AG04450 (cell line): ENCODE results near the gene OR11H7. TPM values are rescaled to one million over a fixed set of nuclear protein-coding genes. Genes with fewer than 3 reads are reported as not detected.
"Not testable (repeated sequence)": the region's sequence is repeated elsewhere in the genome, so short reads cannot be mapped to it uniquely, and the experiment has no call there.

Experiments used
- CTCF ChIA-PET: fragments of 300-600, 350-600 bp; formaldehyde crosslinking; extraction: SDS; loops from one replicate; lab custom pipeline; 2022; ENCODE audit warnings: antibody characterized with exemption, inconsistent platforms; lab: Charles Lee
- POLR2A ChIA-PET: fragments of 350-600 bp; formaldehyde crosslinking; extraction: SDS; loops from one replicate; lab custom pipeline; 2021; ENCODE audit warnings: antibody characterized with exemption, inconsistent platforms; lab: Yijun Ruan, JAX
- DNase-seq: peaks from one replicate; pipeline ENCODE4 v3.0.0-alpha.2; 2011; ENCODE audit warnings: low read depth, low spot score
- H3K27ac ChIP-seq: one replicate; pipeline ENCODE4 v1.5.1; 2012; ENCODE audit warnings: low read depth, low read length, control low read depth
- H3K27me3 ChIP-seq: one replicate; pipeline ENCODE4 v1.6.0; 2012; ENCODE audit warnings: low read length; ENCODE audit not compliant: control insufficient read depth, insufficient read depth
- H3K4me3 ChIP-seq: 2 replicates; pipeline ENCODE4 v1.5.1; 2011; ENCODE audit warnings: mild to moderate bottlenecking, low read depth, low read length, control low read depth
- H3K9me3 ChIP-seq: 2 replicates; pipeline ENCODE4 v1.5.1; 2012; ENCODE audit warnings: low read length; ENCODE audit not compliant: control insufficient read depth, insufficient read depth
- CTCF ChIP-seq: IDR thresholded peaks from 2 replicates; pipeline ENCODE4 v1.5.1; 2011; ENCODE audit warnings: low read depth, low read length, control low read depth, inconsistent platforms
- polyA plus RNA-seq: library from polyadenylated mRNA; depleted of rRNA; stranded (reverse); fragments of >200 nt; gene quantifications from 2 replicates; pipeline ENCODE4 v1.2.3, GENCODE V29; 2011

The OR11H7 gene
- polyA plus RNA-seq, 1 experiment, result not detected

DNA sequence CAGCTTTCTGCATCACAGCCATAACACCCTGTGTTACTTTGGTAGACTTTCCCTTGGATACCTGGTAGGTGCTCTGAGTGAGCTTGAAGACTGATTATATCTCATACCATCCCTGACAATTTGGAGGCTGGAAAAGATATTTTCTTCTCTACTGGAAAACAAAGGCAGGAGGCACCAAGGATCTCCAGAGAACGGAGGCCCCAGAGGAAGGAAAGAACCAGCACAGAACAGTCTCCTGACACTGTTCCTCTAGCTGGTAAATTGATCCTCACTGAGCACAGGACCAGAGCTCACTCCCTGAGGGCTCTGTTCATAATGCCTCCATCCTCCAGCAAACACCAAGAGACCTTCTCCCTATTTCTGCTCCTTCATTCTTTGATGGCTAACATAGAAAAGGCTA, 38.2 kb upstream of the OR11H7 start, which contains the start of gene OR11G2:
TSS of gene OR11G2 (plus strand) at position 301 of the 400 bp plus-strand sequence. CDS start 6,542 bp downstream, outside the sequence.
- Histone ChIP-seq H3K9me3 (peaks cover 14% of the 10 kb centered on the region; the same call in 1 of the 2 replicates), H3K4me3 (no peak within 1 kb of the TSS), H3K27me3 (no peaks in the 10 kb centered on the region), H3K27ac (no peak within 1 kb of the TSS)
- POLR2A ChIA-PET, result no interaction called here
- CTCF ChIA-PET, result no interaction called here
- no peak for DNase-seq
- TF ChIP-seq CTCF, result no peak

DNA sequence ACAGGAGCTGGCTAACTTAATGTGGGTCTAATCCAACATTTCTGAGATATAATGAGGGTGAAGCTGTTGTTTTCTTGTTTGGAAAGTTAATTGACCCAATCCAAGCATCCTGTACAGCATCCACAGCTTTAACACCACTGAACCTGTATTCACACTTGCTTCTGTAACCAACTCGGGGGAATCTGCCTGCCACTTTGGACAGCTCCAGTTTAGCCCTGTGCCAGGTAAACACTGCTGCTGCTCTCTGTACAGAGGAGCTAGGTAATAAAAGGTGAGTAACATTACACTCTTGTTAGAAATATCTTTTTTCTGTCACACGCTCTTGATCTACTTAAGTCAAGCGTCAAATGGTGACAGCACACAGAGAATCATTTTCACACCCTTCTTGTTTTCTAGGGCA, 37.4 kb upstream of the OR11H7 start:
- Histone ChIP-seq H3K4me3 (no peak overlapping the region), H3K27ac (no peak overlapping the region), H3K9me3 (peaks cover 14% of the 10 kb centered on the region; the same call in 1 of the 2 replicates), H3K27me3 (no peaks in the 10 kb centered on the region)
- POLR2A ChIA-PET, result no interaction called here
- no peak for TF ChIP-seq CTCF
- DNase-seq, result no peak
- CTCF ChIA-PET, result no interaction called here

DNA sequence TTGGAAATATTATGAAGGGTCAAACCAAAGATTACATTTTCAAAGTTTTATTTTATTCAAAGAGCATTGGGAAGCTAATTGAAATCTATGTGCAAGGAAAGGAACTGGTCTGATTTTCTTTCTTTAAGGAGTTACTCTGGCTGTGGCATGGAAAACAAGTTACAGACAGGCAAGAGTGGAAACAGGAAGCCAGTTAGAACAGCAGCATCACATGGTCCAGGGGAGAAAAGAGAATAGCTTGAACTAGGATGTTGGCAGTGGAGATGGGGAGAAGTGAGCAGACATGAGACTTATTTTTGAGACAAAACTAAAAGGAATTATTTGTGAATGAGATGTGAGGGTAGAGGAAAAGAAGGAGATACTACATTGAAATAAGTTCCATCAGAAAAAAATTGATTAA, 34.7 kb upstream of the OR11H7 start:
- no peak overlapping the region for H3K27ac ChIP-seq
- H3K4me3 ChIP-seq, result no peak overlapping the region
- CTCF ChIA-PET, result no interaction called here
- H3K9me3 ChIP-seq, result peaks cover 7% of the 10 kb centered on the region
- no peak for TF ChIP-seq CTCF
- no peaks in the 10 kb centered on the region for H3K27me3 ChIP-seq
- DNase-seq, result no peak
- POLR2A ChIA-PET, result no interaction called here

DNA sequence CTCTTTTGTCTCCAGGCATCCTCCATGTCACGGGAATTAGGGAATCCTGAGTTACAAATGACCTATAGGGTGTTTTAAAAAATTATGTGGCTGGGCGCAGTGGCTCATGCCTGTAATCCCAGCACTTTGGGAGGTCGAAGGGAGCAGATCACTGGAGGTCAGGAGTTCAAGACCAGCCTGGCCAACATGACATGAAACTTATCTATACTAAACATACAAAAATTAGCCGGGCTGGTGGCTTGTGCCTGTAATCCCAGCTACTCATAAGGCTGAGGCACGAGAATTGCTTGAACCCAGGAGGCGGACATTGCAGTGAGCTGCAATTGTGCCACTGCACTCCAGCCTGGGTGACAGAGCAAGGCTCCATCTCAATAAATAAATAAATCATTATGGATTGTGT, 33.6 kb upstream of the OR11H7 start:
- POLR2A ChIA-PET, H3K27ac ChIP-seq, H3K4me3 ChIP-seq, DNase-seq, H3K27me3 ChIP-seq, CTCF ChIA-PET, H3K9me3 ChIP-seq: not testable (repeated sequence)

- no peaks in the 10 kb centered on the region for H3K27me3 ChIP-seq
- ChIA-PET CTCF (no interaction called here), POLR2A (no interaction called here)
- no peak for TF ChIP-seq CTCF
- H3K27ac ChIP-seq, result no peak overlapping the region
- H3K9me3 ChIP-seq, result peaks cover 7% of the 10 kb centered on the region
- no peak for DNase-seq
- H3K4me3 ChIP-seq, result no peak overlapping the region
Measured at GRCh38 chr14:20195911-20196310, 32.9 kb upstream of the OR11H7 start.

GRCh38 chr14:20197459-20197858, 31.3 kb upstream of the OR11H7 start:
- CTCF ChIA-PET, result no interaction called here
- POLR2A ChIA-PET, result no interaction called here
- H3K4me3 ChIP-seq, result no peak overlapping the region
- no peaks in the 10 kb centered on the region for H3K27me3 ChIP-seq
- no peak for DNase-seq
- no peak overlapping the region for H3K27ac ChIP-seq
- no peak for TF ChIP-seq CTCF
- peaks cover 7% of the 10 kb centered on the region for H3K9me3 ChIP-seq
